HEK293T (cell line): Measurements from ENCODE around the gene HAUS3.

Experiments used
- CTCF ChIA-PET: fragments of 350-600 bp; formaldehyde crosslinking; extraction: SDS; loops from one replicate; lab custom pipeline; 2021; ENCODE audit warnings: antibody characterized with exemption, inconsistent platforms; lab: Yijun Ruan, JAX
- POLR2A ChIA-PET: fragments of 350-600 bp; formaldehyde crosslinking; extraction: SDS; loops from one replicate; lab custom pipeline; 2020; ENCODE audit warnings: antibody characterized with exemption, inconsistent platforms; lab: Yijun Ruan, JAX
- DNase-seq: peaks from one replicate; pipeline ENCODE4 v3.0.0; 2012; ENCODE audit warnings: mixed read lengths; ENCODE audit errors: extremely low spot score
- ARNT ChIP-seq: fragments of 450-650 bp; IDR thresholded peaks from 2 replicates; pipeline ENCODE4 v1.6.1; 2017; ENCODE audit warnings: mild to moderate bottlenecking
- BHLHE40 ChIP-seq: fragments of 450-650 bp; IDR thresholded peaks from 2 replicates; pipeline ENCODE4 v1.6.1; 2016; ENCODE audit warnings: mild to moderate bottlenecking, moderate library complexity, borderline replicate concordance
- CTBP1 ChIP-seq: fragments of 450-650 bp; IDR thresholded peaks from 2 replicates; pipeline ENCODE4 v1.6.1; 2016; ENCODE audit warnings: borderline replicate concordance
- ELF4 ChIP-seq: fragments of 450-650 bp; IDR thresholded peaks from 2 replicates; pipeline ENCODE4 v1.6.1; 2017; ENCODE audit warnings: antibody characterized with exemption
- FOXA1 ChIP-seq: fragments of 450-650 bp; IDR thresholded peaks from 2 replicates; pipeline ENCODE4 v1.6.1; 2016; ENCODE audit warnings: mild to moderate bottlenecking
- FOXK2 ChIP-seq: fragments of 450-650 bp; IDR thresholded peaks from 2 replicates; pipeline ENCODE4 v1.6.1; 2016; ENCODE audit warnings: mild to moderate bottlenecking
- FOXM1 ChIP-seq: fragments of 450-650 bp; IDR thresholded peaks from 2 replicates; pipeline ENCODE4 v1.6.1; 2017; ENCODE audit warnings: mild to moderate bottlenecking, borderline replicate concordance
- HDGF ChIP-seq: fragments of 450-650 bp; IDR thresholded peaks from 2 replicates; pipeline ENCODE4 v1.6.1; 2017; ENCODE audit warnings: antibody characterized with exemption, borderline replicate concordance
- L3MBTL2 ChIP-seq: fragments of 450-650 bp; conservative IDR thresholded peaks from 2 replicates; pipeline ENCODE4 v1.6.1; 2016; ENCODE audit warnings: mild to moderate bottlenecking
- LEF1 ChIP-seq: fragments of 450-650 bp; IDR thresholded peaks from 2 replicates; pipeline ENCODE4 v1.6.1; 2017; ENCODE audit warnings: mild to moderate bottlenecking, borderline replicate concordance
- NFRKB ChIP-seq: fragments of 450-650 bp; IDR thresholded peaks from 2 replicates; pipeline ENCODE4 v1.6.1; 2016; ENCODE audit warnings: mild to moderate bottlenecking, moderate library complexity
- SP1 ChIP-seq: fragments of 450-650 bp; IDR thresholded peaks from 2 replicates; pipeline ENCODE4 v1.6.1; 2017
- SUZ12 ChIP-seq: fragments of 450-650 bp; IDR thresholded peaks from 2 replicates; pipeline ENCODE4 v1.6.1; 2016; ENCODE audit warnings: mild to moderate bottlenecking
- TARDBP ChIP-seq: fragments of 450-650 bp; IDR thresholded peaks from 2 replicates; pipeline ENCODE4 v1.6.1; 2016
- ZNF384 ChIP-seq: fragments of 450-650 bp; IDR thresholded peaks from 2 replicates; pipeline ENCODE4 v1.6.1; 2016
- TF ChIP-seq, protein P1 (sequence below): fragments of 450-650 bp; IDR thresholded peaks from 2 replicates; pipeline ENCODE4 v1.6.1; 2016

Gene HAUS3

DNA sequence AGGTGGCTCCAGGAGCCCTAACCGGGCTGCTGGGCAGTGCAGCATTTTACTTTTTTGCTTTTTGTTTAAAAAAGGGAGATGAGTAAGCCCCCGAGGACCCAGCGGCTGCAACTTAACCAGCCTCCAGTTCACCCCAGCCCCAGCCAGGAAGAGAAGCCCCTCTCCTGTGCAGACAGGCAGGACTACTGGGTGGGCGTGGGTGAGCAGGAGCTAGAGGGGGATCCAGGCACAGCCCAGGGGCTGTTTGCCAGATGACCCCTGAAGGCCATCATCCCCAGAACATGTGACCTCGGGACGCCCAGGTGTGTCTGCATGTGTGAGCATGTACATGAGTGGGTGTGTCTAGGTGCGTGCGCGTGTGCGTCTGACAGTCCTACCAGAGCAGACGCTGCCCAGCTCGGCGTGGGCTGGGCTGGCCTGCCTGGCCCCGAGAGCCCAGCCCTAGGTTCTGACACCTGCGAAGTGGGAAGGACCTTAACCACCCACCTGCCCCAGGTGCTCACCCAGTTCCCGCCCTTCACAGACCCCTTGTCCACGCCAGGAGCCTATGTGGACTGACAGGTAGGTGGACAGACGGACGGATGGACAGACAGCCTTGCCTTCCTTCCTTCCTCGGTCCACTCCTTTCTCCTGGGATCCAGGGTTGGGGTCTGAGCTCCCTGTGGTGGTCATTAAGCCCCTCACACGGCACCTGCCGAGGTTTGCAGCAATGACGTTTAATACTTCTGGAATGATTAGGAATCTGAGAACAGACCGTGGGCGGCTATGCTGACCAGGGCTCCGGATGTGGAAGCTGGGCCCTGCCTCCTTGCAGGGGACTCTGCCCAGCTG, 7.8 kb upstream of the HAUS3 start:
- TF ChIP-seq FOXA1 (no peak), NFRKB (no peak), FOXM1 (no peak), BHLHE40 (no peak), HDGF (no peak), ELF4 (no peak), TARDBP (no peak), CTBP1 (no peak), ZNF384 (no peak), SUZ12 (no peak), L3MBTL2 (no peak), LEF1 (no peak), ARNT (no peak), FOXK2 (no peak), SP1 (no peak)
- TF ChIP-seq, protein P1, sequence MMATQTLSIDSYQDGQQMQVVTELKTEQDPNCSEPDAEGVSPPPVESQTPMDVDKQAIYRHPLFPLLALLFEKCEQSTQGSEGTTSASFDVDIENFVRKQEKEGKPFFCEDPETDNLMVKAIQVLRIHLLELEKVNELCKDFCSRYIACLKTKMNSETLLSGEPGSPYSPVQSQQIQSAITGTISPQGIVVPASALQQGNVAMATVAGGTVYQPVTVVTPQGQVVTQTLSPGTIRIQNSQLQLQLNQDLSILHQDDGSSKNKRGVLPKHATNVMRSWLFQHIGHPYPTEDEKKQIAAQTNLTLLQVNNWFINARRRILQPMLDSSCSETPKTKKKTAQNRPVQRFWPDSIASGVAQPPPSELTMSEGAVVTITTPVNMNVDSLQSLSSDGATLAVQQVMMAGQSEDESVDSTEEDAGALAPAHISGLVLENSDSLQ, result no peak
- ChIA-PET POLR2A (interaction anchor here (0.6 kb wide), 1 partner anchor 13 kb away, joined by 3 read pairs; no protein-coding TSS in a partner anchor), CTCF (no interaction called here)
- no peak for DNase-seq

DNA sequence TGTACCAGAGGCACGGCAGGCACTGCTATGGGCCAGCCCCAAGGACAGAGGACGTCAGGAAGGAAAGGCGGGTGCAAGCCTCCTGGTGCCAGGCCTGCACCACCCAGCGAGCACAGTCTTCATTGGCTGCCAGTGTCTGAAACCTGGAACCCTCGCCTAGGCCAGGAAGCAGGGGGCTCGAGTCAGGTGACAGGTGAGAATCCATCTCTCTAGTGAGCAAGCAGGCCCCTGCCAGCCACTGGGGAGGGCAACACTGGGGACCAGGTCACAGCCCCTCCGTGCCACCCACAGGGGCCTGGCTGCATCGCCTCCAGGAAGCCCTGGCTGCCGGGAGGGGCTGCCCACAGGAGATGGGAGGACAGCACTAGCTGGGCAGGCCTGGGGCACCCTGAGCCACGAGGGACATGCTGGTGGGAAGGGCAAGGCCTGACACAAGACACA, 6.9 kb upstream of the HAUS3 start:
- CTCF ChIA-PET, result no interaction called here
- POLR2A ChIA-PET, result interaction anchor here (1.0 to 1.1 kb wide), 2 partner anchors 8 to 13 kb away, joined by 4 to 5 read pairs; partner anchors contain the start of gene MXD4
- TF ChIP-seq BHLHE40 (no peak), NFRKB (no peak), ZNF384 (no peak), L3MBTL2 (no peak), ELF4 (no peak), HDGF (no peak), FOXK2 (no peak), SP1 (no peak), SUZ12 (no peak), CTBP1 (no peak), FOXA1 (no peak), ARNT (no peak), LEF1 (no peak), FOXM1 (no peak)
- TF ChIP-seq, protein P1, result no peak
- no peak for DNase-seq

DNA sequence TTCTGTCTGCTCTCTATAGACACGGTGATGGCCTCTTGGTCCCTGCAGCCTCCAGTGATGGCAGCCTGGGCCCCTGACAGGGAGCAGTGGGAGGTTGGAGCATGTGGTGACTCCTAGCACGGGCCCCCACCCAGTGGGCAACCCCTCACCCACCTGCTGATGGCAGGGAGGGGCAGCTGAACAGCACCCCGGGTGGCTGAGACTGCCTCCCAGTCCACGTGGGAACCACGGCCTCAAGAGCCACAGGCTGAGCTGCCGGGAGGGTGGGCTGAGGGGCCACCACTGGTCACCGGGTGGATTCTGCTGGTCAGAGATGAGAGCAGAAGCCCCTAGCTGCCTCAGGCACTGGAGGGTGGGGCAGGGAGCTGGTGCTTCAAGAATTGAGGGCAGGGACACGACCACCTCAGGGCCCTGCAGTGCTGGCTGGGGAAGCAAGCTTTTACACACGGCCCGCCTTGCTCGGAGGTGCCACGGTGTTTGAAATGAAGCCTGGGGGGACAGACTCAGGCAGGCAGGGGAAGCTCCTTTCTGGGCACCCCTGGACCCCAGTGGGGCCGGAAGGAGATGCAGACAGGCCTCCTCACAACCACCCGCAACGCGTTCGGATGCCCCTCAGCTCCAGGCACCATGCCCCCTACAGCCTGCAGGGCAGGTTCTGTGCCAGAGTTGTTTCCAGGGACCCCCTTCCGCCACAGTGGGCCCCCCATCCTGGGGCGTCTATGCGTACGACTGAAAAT, 6.3 kb upstream of the HAUS3 start:
- no peak for TF ChIP-seq TARDBP
- TF ChIP-seq LEF1, result no peak
- TF ChIP-seq ARNT, result no peak
- TF ChIP-seq, protein P1, result no peak
- TF ChIP-seq FOXM1, result no peak
- TF ChIP-seq ELF4, result no peak
- TF ChIP-seq BHLHE40, result no peak
- TF ChIP-seq NFRKB, result no peak
- TF ChIP-seq FOXK2, result no peak
- TF ChIP-seq SUZ12, result no peak
- TF ChIP-seq ZNF384, result no peak
- TF ChIP-seq CTBP1, result no peak
- no peak for TF ChIP-seq L3MBTL2
- no peak for TF ChIP-seq SP1
- TF ChIP-seq FOXA1, result no peak
- ChIA-PET CTCF (no interaction called here), POLR2A (interaction anchor here (1.0 to 1.1 kb wide), 2 partner anchors 9 to 14 kb away, joined by 4 to 5 read pairs; partner anchors contain the start of gene MXD4)
- no peak for DNase-seq

DNA sequence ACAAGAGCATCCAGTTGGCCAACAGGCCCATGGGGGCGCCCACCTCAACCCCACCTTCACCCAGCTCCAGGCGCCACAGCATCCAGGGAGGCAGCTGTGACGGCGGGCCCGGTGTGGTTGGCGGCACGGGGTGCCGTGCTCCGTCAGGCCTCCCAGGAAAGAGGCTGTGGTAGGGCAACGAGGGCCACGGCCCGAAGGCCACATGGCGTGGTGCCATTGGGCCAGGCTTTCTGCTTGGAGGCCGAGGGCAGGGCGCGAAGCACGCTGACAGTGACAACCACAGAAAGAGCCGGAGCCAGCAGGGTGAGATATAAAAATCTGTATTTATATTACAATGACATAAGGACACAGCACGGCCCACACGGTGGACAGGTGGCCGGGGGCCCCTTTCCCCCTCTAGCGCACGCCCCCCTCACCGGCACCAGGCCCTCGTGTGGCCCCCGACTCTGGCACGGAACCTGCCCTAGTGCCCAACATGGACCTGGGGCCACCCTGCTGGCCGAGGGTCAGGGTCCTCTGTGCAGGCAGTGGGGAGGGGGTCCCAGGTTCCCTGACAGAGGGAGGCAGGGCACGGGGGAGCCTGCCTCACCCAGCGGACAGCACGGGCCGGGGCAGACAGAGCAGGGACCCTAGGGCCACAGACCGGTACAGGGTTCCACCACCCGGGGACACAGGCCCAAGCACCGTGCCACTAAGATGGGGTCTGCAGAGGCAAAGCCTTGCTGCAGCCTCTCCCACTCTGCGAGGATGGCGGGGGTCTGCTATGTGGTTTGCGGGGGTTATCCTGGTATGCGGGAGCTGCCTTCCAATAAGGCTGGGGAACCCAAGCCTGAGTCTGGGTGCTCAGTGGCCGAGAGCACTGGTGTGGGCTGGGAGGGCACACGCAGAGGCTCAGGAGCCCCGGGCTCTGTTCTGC, 5.5 kb upstream of the HAUS3 start:
- no peak for DNase-seq
- TF ChIP-seq SUZ12 (no peak), TARDBP (no peak), LEF1 (no peak), ELF4 (no peak), CTBP1 (no peak), HDGF (no peak), BHLHE40 (no peak), FOXA1 (no peak), NFRKB (no peak), L3MBTL2 (no peak)
- ChIA-PET CTCF (no interaction called here), POLR2A (interaction anchor here (1.0 to 1.1 kb wide), 2 partner anchors 10 to 15 kb away, joined by 4 to 5 read pairs; partner anchors contain the start of gene MXD4)
